NOMO-1 (cell line): ENCODE measurements around the gene TSHZ1.

Source experiments
- DNase-seq, 2 experiments: peaks; one replicate each; lab custom pipeline; 2025; ENCODE audit not compliant: unreplicated experiment in 2 of 2; lab: John Stamatoyannopoulos, UW

The TSHZ1 gene

GRCh38 chr18:75220551-75221355, 10.2 kb downstream of the TSHZ1 start:
- no peak for DNase-seq

DNA sequence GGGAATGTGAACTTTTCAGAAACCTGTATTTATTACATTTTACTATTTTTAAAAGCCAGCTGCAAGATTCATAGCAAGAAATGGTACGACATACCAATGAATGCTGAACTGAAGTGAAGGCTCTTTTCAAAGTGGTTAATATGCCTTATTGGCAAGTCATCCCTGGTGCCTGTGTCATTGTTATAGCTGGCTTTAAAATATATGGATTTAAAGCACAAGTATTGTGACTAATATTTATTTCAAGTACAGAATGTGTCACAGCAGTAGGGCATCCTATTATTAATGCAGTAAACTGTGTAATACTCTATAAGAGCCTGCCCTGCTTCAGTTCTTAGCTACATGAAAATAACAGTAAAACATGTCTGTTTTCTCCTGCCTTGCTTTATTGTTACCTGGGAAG, 10.8 kb downstream of the TSHZ1 start:
- DNase-seq, result no peak

DNA sequence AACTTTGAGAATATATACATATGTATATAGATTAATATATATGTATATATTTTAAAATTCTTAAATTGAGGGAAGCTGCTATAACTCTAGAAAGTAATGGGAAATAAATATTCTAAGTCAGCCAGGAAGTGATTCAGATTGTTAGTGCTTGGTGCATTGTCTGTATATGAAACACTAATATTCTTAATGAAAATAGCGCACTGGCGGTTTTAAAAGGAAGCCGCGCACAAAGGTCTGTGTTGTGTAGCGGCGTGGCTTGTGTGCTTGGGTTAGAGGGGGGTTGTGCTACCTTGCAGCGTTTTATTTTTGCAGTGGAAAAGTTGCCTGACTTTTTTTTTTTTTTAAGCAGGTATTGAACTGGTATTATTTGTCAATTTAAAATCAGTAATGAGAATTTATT, 11.3 kb downstream of the TSHZ1 start:
- DNase-seq, result no peak

- no peak for DNase-seq
Observed at GRCh38 chr18:75222407-75222806, 11.8 kb downstream of the TSHZ1 start.

- DNase-seq, result no peak
Observed at GRCh38 chr18:75223687-75224347, 13.2 kb downstream of the TSHZ1 start.

DNA sequence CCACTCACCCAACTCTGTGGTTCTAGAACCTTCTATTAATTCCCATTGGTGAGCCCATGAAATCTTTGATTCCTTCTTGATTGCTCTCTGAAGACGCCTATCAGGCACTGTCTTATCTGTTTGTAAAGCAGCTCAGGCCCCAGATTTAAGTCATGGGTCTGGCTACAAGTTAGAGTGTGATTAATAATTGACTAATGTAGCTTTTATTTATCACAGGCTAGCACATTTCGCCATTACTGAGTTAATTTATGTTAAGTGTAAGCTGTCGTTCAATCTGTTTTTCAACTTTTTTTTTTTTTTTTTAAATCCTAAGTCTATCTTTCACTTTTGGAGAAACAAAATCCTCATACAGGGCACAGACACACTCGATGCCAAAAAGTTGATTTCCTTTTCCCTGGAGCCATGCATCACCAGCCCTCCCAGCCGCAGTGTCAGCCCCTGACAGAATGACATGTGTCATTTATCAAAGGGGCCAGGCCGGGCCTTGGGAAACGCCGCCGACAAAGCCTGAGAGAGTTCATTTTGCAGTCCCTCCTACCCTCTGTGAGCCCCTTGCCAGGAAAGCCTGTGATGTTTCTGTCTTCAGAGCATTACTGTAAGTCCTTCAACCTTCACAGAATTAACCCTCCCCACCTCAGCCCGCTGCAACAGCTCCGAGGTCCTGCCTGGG, 15.8 kb downstream of the TSHZ1 start:
- no peak for DNase-seq

- DNase-seq, result no peak
Observed at GRCh38 chr18:75226956-75227316, 16.3 kb downstream of the TSHZ1 start.

GRCh38 chr18:75227535-75228296, 17.1 kb downstream of the TSHZ1 start:
- DNase-seq, result no peak

GRCh38 chr18:75228967-75229366, 18.4 kb downstream of the TSHZ1 start:
- no peak for DNase-seq

DNA sequence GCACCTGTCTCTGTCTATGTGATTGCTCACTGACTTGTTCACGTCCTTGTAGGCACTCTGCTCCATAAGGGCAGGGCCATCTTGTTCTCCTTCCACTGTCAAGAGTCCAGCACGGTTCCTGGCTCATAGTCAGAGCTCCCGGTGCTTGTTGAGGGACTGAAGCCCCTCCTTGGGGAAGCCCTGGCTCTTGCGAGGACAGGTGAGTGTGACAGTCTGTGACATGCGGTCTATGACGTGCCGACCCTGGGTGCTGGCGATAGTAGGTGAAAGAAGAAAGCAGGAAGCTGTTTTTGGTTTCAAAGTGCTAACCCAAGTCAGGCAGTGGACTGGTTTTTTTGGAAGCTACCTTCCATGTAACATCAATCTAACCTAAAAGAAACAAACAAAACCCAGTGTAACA, 18.8 kb downstream of the TSHZ1 start:
- DNase-seq, result no peak

- no peak for DNase-seq
Observed at GRCh38 chr18:75230163-75231052, 19.8 kb downstream of the TSHZ1 start.

GRCh38 chr18:75231053-75231406, 20.4 kb downstream of the TSHZ1 start:
- DNase-seq, result no peak

- no peak for DNase-seq
Observed at GRCh38 chr18:75234901-75235300, 24.3 kb downstream of the TSHZ1 start.

- DNase-seq, result no peak
Observed at GRCh38 chr18:75235896-75236295, 25.3 kb downstream of the TSHZ1 start.

DNA sequence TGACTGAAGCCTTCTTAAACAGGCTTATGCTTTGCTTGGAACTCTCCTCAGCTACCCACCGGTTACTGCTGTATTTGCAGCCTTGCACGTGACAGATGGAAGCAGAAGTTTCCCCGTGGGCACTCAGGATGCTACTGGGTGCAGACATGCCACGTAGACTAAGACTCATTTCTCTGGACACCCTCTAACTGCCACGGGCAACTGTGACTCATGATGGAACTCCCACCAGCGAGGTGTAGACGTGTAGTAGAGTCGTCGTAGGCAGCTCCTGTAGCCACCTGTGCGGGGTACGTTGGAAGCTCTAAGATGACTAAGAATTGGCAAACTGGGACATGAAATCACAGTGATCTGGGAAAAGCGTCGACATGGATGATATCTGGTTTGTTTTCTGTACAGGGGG, 27.5 kb downstream of the TSHZ1 start:
- DNase-seq, result no peak

- no peak for DNase-seq
Observed at GRCh38 chr18:75238786-75239185, 28.2 kb downstream of the TSHZ1 start.

GRCh38 chr18:75240433-75240832, 29.8 kb downstream of the TSHZ1 start:
- no peak for DNase-seq

DNA sequence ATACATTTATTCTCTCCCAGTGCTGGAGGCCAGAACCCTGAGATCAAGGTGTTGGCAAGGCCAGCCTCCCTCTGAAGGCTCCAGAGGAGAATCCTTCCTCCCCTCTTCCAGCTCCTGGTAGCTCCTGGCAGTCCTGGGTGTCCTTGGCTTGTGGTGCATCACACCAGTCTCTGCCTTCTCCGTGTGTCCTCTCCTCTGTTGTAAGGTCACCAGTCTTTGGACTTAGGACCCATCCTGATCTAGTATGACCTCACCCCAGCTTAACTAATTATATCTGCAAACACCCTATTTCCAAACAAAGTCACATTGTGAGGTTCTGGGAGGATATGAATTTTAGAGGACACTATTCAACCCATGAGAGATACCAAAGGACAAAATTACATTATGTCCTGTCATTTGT, 31.1 kb downstream of the TSHZ1 start:
- no peak for DNase-seq

- no peak for DNase-seq
Observed at GRCh38 chr18:75244351-75245313, 34.0 kb downstream of the TSHZ1 start.
